ENCODE results near the gene UBE2L5. TPM values are rescaled to one million over a fixed set of nuclear protein-coding genes. Genes with fewer than 3 reads are reported as not detected.
A peak's percentile ranks its signal among the peaks of the same experiment; 100 is the strongest.

The UBE2L5 gene
- total and polyA plus RNA-seq, 2 of the 8 experiments (the other 6 are each of a cell fraction or from before 2014, with no cell fraction given): not detected

DNA sequence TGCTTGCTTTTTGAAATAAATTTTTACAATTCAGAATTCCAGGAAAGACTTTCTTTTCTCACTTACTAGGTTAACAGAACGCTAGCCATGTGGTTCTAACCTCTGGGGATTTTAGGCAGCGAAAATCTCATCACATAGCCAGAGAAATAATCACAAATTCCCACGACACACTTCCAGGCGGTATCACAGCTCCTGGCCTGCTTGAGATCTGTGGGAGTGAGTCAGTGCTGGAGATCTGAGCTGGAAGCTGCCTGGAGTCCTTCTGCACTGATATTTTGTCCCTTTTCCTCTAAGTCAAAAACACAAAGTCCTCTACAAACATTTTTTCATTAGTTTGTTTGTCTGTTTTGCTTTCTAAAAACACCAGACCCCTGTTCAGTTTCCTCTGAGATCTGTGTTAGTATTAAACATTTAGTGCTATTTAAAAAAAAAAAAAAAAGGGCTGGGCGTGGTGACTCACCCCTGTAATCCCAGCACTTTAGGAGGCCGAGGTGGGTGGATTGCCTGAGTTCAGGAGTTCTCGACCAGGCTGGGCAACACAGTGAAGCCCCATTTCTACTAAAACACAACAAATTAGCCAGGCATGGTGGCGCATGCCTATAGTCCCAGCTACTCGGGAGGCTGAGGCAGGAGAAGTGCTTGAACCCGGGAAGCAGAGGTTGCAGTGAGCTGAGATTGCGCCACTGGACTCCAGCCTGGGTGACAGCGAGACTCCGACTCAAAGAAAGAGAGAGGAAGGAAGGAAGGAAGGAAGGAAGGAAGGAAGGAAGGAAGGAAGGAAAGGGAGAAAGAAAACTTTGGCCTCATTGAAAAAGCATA is 12.2 kb upstream of the UBE2L5 start:
- no peak overlapping the region for H2AFZ ChIP-seq (ENCODE audit: low read length)

More for the DNA sequence above, 12.2 kb upstream of the UBE2L5 start:
- H2AK5ac ChIP-seq (ENCODE audit: low read depth, low read length): no peak overlapping the region
- DNase-seq (ENCODE audit: low read depth in 1 of 2, low spot score in 2 of 2) (no peak), FAIRE-seq (no peak)
- no peak overlapping the region for H4K91ac ChIP-seq (replicated peaks; ENCODE audit: insufficient read length, low read length)
- no peaks in the 10 kb centered on the region for H3K23me2 ChIP-seq (ENCODE audit: low read depth, low read length)
- H3K14ac ChIP-seq (ENCODE audit: insufficient read length): no peak overlapping the region
- peaks cover 3 to 7% (median 6%) of the 10 kb centered on the region in 4 experiments for H3K4me1 ChIP-seq (replicated peaks in 1 of 4; ENCODE audit: control insufficient read depth in 3 of 4, insufficient read depth in 4 of 4, low read length in 3 of 4)
- H3K27me3 ChIP-seq (replicated peaks in 1 of 4; ENCODE audit: control insufficient read depth in 3 of 4, extremely low read depth in 1 of 4, insufficient read depth in 3 of 4, low read length in 3 of 4): peaks cover 0 to 12% (median 8%) of the 10 kb centered on the region in 4 experiments; a peak in 6 of 7 replicates
- H3K56ac ChIP-seq (replicated peaks; ENCODE audit: insufficient read length, low read depth, low read length): no peak overlapping the region
- no peak overlapping the region for H3K27ac ChIP-seq (ENCODE audit: low read depth, low read length)
- TF ChIP-seq TAF1 (IDR thresholded peaks at IDR 0.05; ENCODE audit: low read depth, low read length) (no peak), EZH2 (IDR thresholded peaks at IDR 0.05; ENCODE audit: low read depth, low read length, severe bottlenecking) (no peak)
- no peak overlapping the region for H2BK12ac ChIP-seq (ENCODE audit: low read depth, low read length)
- H4K20me1 ChIP-seq (replicated peaks in 1 of 2; ENCODE audit: control insufficient read depth in 1 of 2, insufficient read depth in 2 of 2, low read length in 2 of 2): no peaks in the 10 kb centered on the region
- ChIA-PET CTCF (ENCODE audit: partially characterized antibody) (interaction anchor here (0.5 to 5.6 kb wide), 4 partner anchors 9 to 99 kb away, joined by 3 to 42 read pairs (median 5); no protein-coding TSS in a partner anchor), POLR2A (ENCODE audit: partially characterized antibody) (interaction anchor here (2.5 to 3.2 kb wide), 2 partner anchors 11 to 56 kb away, joined by 10 to 12 read pairs; partner anchors contain the start of gene HMGB1)
- no peak overlapping the region for H3K4ac ChIP-seq (replicated peaks; ENCODE audit: insufficient read length, low read depth, low read length)
- peak overlapping the region; percentile 10 for H2BK120ac ChIP-seq (replicated peaks; ENCODE audit: low read depth, low read length)
- H3K18ac ChIP-seq (ENCODE audit: extremely low read depth, low read length): no peak overlapping the region
- no peaks in the 10 kb centered on the region for H3K9me3 ChIP-seq (ENCODE audit: insufficient read depth in 2 of 2, low read depth in 1 of 2, low read length in 1 of 2)
- H2BK20ac ChIP-seq (ENCODE audit: low read length): no peak overlapping the region
- 89% methylated on average over 8 of the region's 13 CpGs; no CpG with 5 or more reads in 1 of the 2 experiments for WGBS, 2 experiments (ENCODE audit: extremely low coverage in 1 of 2, insufficient coverage in 1 of 2, insufficient read length in 1 of 2, insufficient replicate concordance in 2 of 2, low coverage in 1 of 2, low lambda C conversion rate in 2 of 2, missing lambda C conversion rate in 1 of 2)
- H3K4me2 ChIP-seq (ENCODE audit: insufficient read depth in 1 of 2, low read depth in 2 of 2, low read length in 2 of 2): no peak overlapping the region
- H4K5ac ChIP-seq (ENCODE audit: insufficient read length, low read depth, low read length): no peak overlapping the region
- H3K23ac ChIP-seq (ENCODE audit: insufficient read length): no peak overlapping the region
- H3K79me1 ChIP-seq (ENCODE audit: low read depth, low read length): no peaks in the 10 kb centered on the region
- H3K4me3 ChIP-seq (ENCODE audit: extremely low read depth in 1 of 4, insufficient read depth in 2 of 4, low read depth in 3 of 4, low read length in 4 of 4): no peak overlapping the region
- H2BK15ac ChIP-seq (ENCODE audit: low read length): no peak overlapping the region
- H4K8ac ChIP-seq (ENCODE audit: extremely low read depth, insufficient read depth, low read length): no peak overlapping the region
- H3K36me3 ChIP-seq (ENCODE audit: control insufficient read depth in 2 of 4, insufficient read depth in 4 of 4, low read length in 3 of 4): no peaks in the 10 kb centered on the region
- no peak overlapping the region for H2BK5ac ChIP-seq (ENCODE audit: low read depth, low read length)
- no peaks in the 10 kb centered on the region for H3K79me2 ChIP-seq (ENCODE audit: control insufficient read depth in 1 of 2, insufficient read depth in 2 of 2, low read length in 2 of 2)
- H3K9ac ChIP-seq (replicated peaks in 1 of 4; ENCODE audit: extremely low read depth in 1 of 4, low read depth in 3 of 4, low read length in 3 of 4): no peak overlapping the region

All from H1 (cell line).